Mesodermal cell (in vitro differentiated cells): ENCODE measurements around the gene DDX18.
A peak's percentile ranks its signal among the peaks of the same experiment; 100 is the strongest.

ENCODE experiments used
- H3K27ac ChIP-seq: 2 replicates; pipeline ENCODE4 v1.7.0; 2013; ENCODE audit warnings: mild to moderate bottlenecking, low read depth, low read length, moderate library complexity; ENCODE audit not compliant: severe bottlenecking
- H3K36me3 ChIP-seq: 2 replicates; pipeline ENCODE4 v1.7.1; 2013; ENCODE audit warnings: mild to moderate bottlenecking, low read length, moderate library complexity; ENCODE audit not compliant: control insufficient read depth, insufficient read depth
- H3K4me1 ChIP-seq: one replicate; pipeline ENCODE4 v1.7.1; 2013; ENCODE audit warnings: mild to moderate bottlenecking, low read length; ENCODE audit not compliant: insufficient read depth, control insufficient read depth, poor library complexity, severe bottlenecking
- H3K4me3 ChIP-seq: 2 replicates; pipeline ENCODE4 v1.7.0; 2013; ENCODE audit warnings: low read length, control low read depth, mild to moderate bottlenecking; ENCODE audit not compliant: insufficient read depth, poor library complexity, severe bottlenecking; ENCODE audit errors: extremely low read depth
- H3K9me3 ChIP-seq: 2 replicates; pipeline ENCODE4 v1.7.1; 2013; ENCODE audit warnings: mild to moderate bottlenecking, low read length, moderate library complexity; ENCODE audit not compliant: control insufficient read depth
- WGBS, 2 experiments: methylation state at CpG; one replicate each; pipeline ENCODE4 v1.1.5; 2013; ENCODE audit warnings: missing lambda C conversion rate in 2 of 2; ENCODE audit not compliant: insufficient coverage in 2 of 2; 5-methylcytosine and 5-hydroxymethylcytosine counted together

The DDX18 gene

GRCh38 chr2:117834992-117835391, 20.5 kb downstream of the DDX18 start:
- Histone ChIP-seq H3K4me3 (no peak overlapping the region), H3K36me3 (peaks cover 35% of the 10 kb centered on the region), H3K4me1 (no peaks in the 10 kb centered on the region), H3K27ac (no peak overlapping the region), H3K9me3 (no peaks in the 10 kb centered on the region)
- 89 to 90% methylated on average over 2 to 3 of the region's 3 CpGs for WGBS, 2 experiments

- Histone ChIP-seq H3K4me1 (no peaks in the 10 kb centered on the region), H3K9me3 (no peaks in the 10 kb centered on the region), H3K27ac (no peak overlapping the region), H3K36me3 (peaks cover 23% of the 10 kb centered on the region), H3K4me3 (no peak overlapping the region)
- 59 to 64% methylated on average over 42 to 52 of the region's 53 CpGs for WGBS, 2 experiments
Measured at GRCh38 chr2:117835990-117836760, 21.7 kb downstream of the DDX18 start.

DNA sequence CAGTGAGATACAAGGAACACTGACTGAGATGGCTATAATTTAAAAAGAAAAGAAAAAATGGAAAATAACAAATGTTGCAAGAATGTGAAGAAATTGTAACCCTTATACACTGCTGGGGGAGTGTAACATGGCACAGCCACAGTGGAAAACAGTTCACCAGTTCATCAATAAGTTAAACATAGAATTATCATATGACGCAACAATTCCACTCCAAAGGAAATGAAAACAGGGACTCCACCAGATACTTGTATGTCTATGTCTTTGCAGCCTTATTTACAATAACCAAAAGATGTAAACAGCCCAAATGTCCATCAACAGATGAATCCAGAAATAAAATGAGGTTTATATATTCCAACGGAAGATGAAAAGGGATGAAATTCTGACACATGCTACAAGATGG, 30.8 kb downstream of the DDX18 start:
- no peaks in the 10 kb centered on the region for H3K4me1 ChIP-seq
- no peaks in the 10 kb centered on the region for H3K9me3 ChIP-seq
- no peak overlapping the region for H3K4me3 ChIP-seq
- WGBS, 2 experiments = no CpG with 5 or more reads among the region's 2 CpGs
- H3K27ac ChIP-seq = no peak overlapping the region
- H3K36me3 ChIP-seq = no peaks in the 10 kb centered on the region

DNA sequence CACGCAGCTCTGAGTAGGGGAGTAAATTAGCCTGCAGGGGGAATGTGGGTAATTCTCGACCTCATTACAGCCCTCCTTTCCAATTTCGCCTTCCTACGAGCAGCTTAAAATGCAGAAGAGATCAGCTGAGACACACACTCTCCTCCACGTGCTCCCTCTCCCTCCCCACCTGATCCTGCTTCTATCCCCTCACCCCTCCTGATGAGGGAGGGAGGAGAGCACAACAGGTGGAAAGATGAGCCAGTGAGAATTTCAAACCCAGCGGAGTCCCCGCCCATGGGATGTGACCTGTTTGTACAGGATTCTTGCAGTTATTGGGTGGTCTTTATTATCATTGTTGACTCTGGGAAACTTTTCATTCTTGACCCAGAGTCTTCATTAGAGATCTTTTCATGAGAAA, 35.5 kb downstream of the DDX18 start:
- whole genome bisulfite sequencing, 2 experiments = 27% methylated on average over 3 of the region's 7 CpGs; no CpG with 5 or more reads in 1 of the 2 experiments
- no peak overlapping the region for H3K4me3 ChIP-seq

DNA sequence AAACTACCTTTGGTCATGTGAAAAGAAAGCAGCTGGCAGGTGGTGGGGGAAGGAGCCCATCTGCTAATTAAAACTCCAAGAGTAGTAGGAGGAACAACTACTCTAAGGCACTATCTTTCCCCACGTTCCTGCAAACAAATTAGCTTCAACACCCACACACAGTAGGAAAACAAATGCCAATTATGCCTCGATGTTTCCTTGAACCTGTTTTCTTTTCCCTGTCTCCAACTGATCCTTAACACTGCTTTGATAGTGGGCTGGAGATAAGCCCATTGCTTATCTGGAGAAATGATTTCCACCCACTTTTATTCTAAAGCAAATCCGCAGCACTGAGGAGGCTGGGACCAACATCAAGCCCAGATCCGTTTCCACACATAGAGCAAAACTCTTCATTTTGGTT, 36.0 kb downstream of the DDX18 start:
- Histone ChIP-seq H3K36me3 (no peaks in the 10 kb centered on the region), H3K27ac (no peak overlapping the region)
- 0 to 14% methylated on average over 2 of the region's 4 CpGs for WGBS, 2 experiments

More for the DNA sequence above, 35.5 kb downstream of the DDX18 start:
- Histone ChIP-seq H3K36me3 (no peaks in the 10 kb centered on the region), H3K4me1 (no peaks in the 10 kb centered on the region), H3K9me3 (no peaks in the 10 kb centered on the region), H3K27ac (no peak overlapping the region)

GRCh38 chr2:117851969-117852368, 37.5 kb downstream of the DDX18 start:
- H3K36me3 ChIP-seq = no peaks in the 10 kb centered on the region
- H3K27ac ChIP-seq = no peak overlapping the region
- no peak overlapping the region for H3K4me3 ChIP-seq
- H3K9me3 ChIP-seq = no peaks in the 10 kb centered on the region
- WGBS, 2 experiments = 76 to 89% methylated on average over 2 of the region's 3 CpGs
- peaks cover 8% of the 10 kb centered on the region for H3K4me1 ChIP-seq

More for the DNA sequence above, 36.0 kb downstream of the DDX18 start:
- H3K4me3 ChIP-seq = no peak overlapping the region
- H3K9me3 ChIP-seq = no peaks in the 10 kb centered on the region
- H3K4me1 ChIP-seq = no peaks in the 10 kb centered on the region

GRCh38 chr2:117853316-117853715, 38.8 kb downstream of the DDX18 start:
- Histone ChIP-seq H3K4me3 (no peak overlapping the region), H3K9me3 (no peaks in the 10 kb centered on the region), H3K4me1 (peaks cover 8% of the 10 kb centered on the region), H3K27ac (no peak overlapping the region), H3K36me3 (no peaks in the 10 kb centered on the region)
- WGBS, 2 experiments = 100% methylated on average over 1 of the region's 2 CpGs; no CpG with 5 or more reads in 1 of the 2 experiments

DNA sequence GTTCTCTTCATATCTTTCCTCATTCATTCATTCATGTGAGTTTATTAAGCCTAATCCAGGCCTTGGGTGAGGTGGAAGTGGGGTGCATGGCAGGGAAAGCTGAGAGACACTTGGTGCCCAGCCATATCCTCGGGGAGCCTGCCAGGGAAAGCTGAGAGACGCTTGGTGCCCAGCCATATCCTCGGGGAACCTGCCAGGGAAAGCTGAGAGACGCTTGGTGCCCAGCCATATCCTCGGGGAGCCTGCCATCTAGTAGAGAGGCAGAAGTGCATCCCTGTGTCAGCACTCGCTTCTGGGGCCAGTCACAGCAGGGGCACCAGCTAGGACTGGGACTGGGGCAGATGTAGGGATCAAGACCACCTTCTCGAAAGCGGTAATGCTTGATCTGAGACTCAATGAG, 39.4 kb downstream of the DDX18 start:
- no peak overlapping the region for H3K27ac ChIP-seq
- H3K9me3 ChIP-seq = no peaks in the 10 kb centered on the region
- no peaks in the 10 kb centered on the region for H3K36me3 ChIP-seq
- no peak overlapping the region for H3K4me3 ChIP-seq
- 95 to 96% methylated on average over 3 to 6 of the region's 8 CpGs for WGBS, 2 experiments
- H3K4me1 ChIP-seq = peaks cover 8% of the 10 kb centered on the region

GRCh38 chr2:117854610-117855009, 40.1 kb downstream of the DDX18 start:
- no peak overlapping the region for H3K27ac ChIP-seq
- H3K4me1 ChIP-seq = peaks cover 8% of the 10 kb centered on the region
- no peaks in the 10 kb centered on the region for H3K9me3 ChIP-seq
- no peaks in the 10 kb centered on the region for H3K36me3 ChIP-seq
- 96 to 100% methylated on average over 1 to 4 of the region's 6 CpGs for WGBS, 2 experiments
- H3K4me3 ChIP-seq = no peak overlapping the region

DNA sequence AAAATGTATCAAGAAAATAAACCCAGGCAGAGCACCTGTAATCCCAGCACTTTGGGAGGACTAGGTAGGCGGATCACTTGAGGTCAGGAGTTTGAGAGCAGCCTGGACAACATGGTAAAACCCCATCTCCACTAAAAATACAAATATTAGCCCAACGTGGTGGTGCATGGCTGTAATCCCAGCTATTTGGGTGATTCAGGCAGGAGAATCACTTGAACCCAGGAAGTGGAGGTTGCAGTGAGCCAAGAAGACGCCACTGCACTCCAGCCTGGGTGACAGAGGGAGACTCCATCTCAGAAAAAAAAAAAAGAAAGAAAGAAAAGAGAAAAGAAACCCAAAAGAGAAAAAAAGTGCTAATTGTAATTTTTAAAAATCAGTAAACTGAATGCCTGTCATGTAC, 41.4 kb downstream of the DDX18 start:
- Histone ChIP-seq H3K27ac (peak overlapping the region; percentile 67), H3K4me1 (peaks cover 8% of the 10 kb centered on the region), H3K36me3 (no peaks in the 10 kb centered on the region), H3K9me3 (no peaks in the 10 kb centered on the region), H3K4me3 (no peak overlapping the region)
- 100% methylated on average over 1 of the region's 3 CpGs for WGBS, 2 experiments

DNA sequence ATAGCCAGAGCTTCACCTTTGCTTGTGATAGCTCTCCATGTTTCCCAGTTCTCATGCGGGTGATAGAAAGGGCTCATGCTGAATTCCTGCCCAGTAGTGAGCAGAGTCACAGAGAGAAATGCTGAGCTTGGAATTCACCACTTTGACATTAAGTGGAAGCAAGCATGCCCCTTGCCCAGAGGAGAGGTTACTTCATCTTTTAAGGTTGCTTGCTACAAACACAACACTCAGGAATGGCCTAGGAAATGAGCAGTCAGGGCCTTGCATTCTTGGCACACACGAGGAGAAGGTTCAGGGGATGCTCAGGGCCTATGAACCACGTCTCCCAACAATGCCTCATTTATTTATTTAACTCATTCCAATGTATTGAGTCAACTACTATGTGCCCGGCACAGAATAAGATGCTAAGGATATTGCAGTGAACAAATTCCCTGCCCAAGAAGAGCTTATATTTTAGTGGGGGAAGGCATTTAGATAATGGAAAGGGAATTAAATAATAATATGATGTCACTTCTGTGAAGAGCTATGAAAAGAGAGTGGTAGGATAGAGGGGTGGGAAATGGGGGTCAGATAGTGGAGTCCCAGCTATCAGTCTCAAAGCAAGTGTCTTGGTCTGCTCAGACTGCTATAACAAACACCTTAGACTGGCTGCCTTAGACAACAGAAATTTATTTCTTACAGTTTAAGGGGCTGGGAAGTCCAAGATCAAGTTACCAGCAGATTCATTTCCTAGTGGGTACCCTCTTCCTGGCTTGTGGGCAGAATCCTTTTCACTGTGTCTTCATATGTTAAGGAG, 42.1 kb downstream of the DDX18 start:
- 37 to 88% methylated on average over 1 to 2 of the region's 4 CpGs for WGBS, 2 experiments
- Histone ChIP-seq H3K27ac (peak overlapping the region; percentile 67), H3K4me3 (no peak overlapping the region), H3K9me3 (no peaks in the 10 kb centered on the region), H3K36me3 (no peaks in the 10 kb centered on the region), H3K4me1 (peaks cover 8% of the 10 kb centered on the region)
